ENCODE data around the gene ADCY5. TPM values are rescaled to one million over a fixed set of nuclear protein-coding genes. Genes with fewer than 3 reads are reported as not detected.

ADCY5 gene
- polyA plus RNA-seq, 3 donors = not detected

DNA sequence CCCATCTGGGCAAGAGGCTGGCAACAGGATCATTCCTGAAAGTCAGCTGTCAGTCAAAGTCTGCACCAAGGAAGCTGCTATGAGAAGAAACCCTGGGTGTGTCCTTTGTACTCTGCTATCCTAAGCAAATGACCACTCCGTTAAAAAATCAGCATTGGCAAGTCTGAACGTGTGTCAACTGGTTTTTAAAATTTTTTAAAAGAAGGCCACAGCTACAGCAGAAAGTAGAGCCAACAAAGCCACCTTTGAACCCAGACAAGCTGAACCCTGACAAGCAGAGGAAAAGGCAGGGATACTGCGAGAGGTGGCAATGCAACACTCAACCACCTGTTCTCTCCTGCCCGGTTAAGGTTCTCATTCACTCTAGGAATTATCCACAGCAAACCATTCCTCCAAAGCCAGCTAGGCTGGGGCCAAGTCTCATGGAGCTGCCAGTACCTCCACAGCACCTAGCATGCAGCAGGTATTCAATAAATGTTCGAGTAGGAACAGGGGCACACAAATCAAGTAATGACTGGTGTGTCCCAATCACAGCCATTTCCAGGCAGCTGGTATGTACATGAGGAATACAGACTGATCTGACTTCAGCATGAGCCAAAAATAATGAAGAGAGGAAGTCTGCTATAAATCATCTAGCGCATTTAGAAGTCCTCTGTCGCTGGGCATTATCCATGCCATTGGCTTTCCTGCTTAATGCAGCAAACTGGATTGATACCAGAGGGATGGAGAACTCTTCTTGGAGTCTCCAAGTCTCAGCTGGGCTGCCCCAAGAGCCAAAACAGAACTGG lies 76.0 kb downstream of the ADCY5 start:
- Histone ChIP-seq H3K27ac (ENCODE audit: low read depth in 1 of 2, low read length in 2 of 2) (no peak overlapping the region), H3K27me3 (ENCODE audit: control insufficient read depth in 2 of 2, insufficient read depth in 2 of 2, low read length in 2 of 2) (no peaks in the 10 kb centered on the region), H3K79me2 (ENCODE audit: insufficient read depth, low read length) (no peaks in the 10 kb centered on the region), H3K9me3 (replicated peaks in 1 of 2; ENCODE audit: control insufficient read depth in 1 of 2, insufficient read depth in 1 of 2, low read length in 2 of 2) (peaks cover 0 to 10% of the 10 kb centered on the region in 2 donors), H4K20me1 (ENCODE audit: insufficient read depth, low read length) (no peaks in the 10 kb centered on the region), H3K36me3 (replicated peaks in 1 of 2; ENCODE audit: control insufficient read depth in 1 of 2, insufficient read depth in 2 of 2, low read length in 2 of 2) (no peaks in the 10 kb centered on the region), H2AFZ (ENCODE audit: insufficient read depth, low read depth, low read length, poor library complexity, severe bottlenecking) (no peak overlapping the region), H3K9ac (ENCODE audit: insufficient read depth, low read length, poor library complexity, severe bottlenecking) (no peak overlapping the region), H3K4me3 (replicated peaks in 1 of 3; ENCODE audit: low read depth in 2 of 3, low read length in 3 of 3) (no peak overlapping the region), H3K4me2 (replicated peaks; ENCODE audit: extremely low read depth, low read length, poor library complexity, severe bottlenecking) (no peak overlapping the region), H3K4me1 (ENCODE audit: control insufficient read depth in 1 of 2, insufficient read depth in 2 of 2, low read length in 2 of 2) (no peaks in the 10 kb centered on the region)
- WGBS (ENCODE audit: insufficient coverage) = 74% methylated on average over 4 of the region's 7 CpGs
- H3K27me3 Mint-ChIP-seq (ENCODE audit: low read depth in 3 of 3) = peaks cover 2 to 10% (median 8%) of the 10 kb centered on the region in 3 donors
- TF ChIP-seq, protein P1, sequence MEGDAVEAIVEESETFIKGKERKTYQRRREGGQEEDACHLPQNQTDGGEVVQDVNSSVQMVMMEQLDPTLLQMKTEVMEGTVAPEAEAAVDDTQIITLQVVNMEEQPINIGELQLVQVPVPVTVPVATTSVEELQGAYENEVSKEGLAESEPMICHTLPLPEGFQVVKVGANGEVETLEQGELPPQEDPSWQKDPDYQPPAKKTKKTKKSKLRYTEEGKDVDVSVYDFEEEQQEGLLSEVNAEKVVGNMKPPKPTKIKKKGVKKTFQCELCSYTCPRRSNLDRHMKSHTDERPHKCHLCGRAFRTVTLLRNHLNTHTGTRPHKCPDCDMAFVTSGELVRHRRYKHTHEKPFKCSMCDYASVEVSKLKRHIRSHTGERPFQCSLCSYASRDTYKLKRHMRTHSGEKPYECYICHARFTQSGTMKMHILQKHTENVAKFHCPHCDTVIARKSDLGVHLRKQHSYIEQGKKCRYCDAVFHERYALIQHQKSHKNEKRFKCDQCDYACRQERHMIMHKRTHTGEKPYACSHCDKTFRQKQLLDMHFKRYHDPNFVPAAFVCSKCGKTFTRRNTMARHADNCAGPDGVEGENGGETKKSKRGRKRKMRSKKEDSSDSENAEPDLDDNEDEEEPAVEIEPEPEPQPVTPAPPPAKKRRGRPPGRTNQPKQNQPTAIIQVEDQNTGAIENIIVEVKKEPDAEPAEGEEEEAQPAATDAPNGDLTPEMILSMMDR (IDR thresholded peaks at IDR 0.05) = no peak
- H3K36me3 Mint-ChIP-seq = no peaks in the 10 kb centered on the region
- intact Hi-C loops (cut with micrococcal nuclease) = no loop called here
- no peak overlapping the region for H3K4me3 Mint-ChIP-seq
- peaks cover 0 to 9% (median 6%) of the 10 kb centered on the region in 7 donors for H3K9me3 Mint-ChIP-seq
- H3K4me1 Mint-ChIP-seq = no peaks in the 10 kb centered on the region
- DNase-seq = no peak
- H3K27ac Mint-ChIP-seq = no peak overlapping the region

DNA sequence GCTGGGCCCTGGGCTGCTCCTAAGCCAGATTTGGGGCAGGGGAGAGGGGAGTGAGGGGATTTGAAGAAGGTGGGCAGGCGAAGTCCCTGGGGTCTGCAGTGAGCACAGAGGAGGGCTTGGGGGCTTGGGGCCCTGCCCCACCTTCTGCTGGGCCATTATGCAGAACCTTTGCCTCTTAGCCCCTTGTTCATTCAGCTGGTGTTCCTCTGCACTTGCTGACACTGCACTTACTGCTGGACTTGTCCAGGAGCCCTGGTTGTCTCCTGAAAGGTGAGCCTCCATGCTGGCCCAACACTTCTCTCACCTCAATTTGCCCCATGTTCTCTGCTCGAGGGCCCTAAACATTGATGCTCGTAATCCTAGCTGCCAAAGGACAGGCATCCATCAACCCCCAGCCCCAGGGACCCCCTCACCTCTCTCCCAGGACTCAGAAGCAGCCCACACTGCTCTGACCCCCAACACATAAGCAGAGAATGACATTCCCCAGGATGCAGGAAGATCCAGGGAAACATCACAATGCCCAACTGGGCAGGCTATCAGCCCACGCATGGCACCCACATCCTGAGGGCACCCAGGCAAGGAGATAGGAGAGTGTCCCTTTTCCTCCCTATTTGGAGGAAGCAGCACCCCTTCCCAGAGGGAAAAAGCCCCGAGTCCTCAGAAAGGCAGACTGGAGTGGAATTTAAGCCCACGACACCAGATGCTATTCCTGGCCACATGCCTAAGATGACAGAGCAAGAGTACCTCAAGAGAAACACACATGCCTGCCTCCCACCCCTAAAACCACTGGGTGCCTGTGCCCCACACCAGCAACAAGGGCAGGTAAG lies 76.8 kb downstream of the ADCY5 start:
- peaks cover 2 to 8% (median 5%) of the 10 kb centered on the region in 3 donors for H3K27me3 Mint-ChIP-seq (ENCODE audit: low read depth in 3 of 3)

More for the DNA sequence above, 76.8 kb downstream of the ADCY5 start:
- TF ChIP-seq, protein P1 (IDR thresholded peaks at IDR 0.05) = no peak
- intact Hi-C loops (cut with micrococcal nuclease) = no loop called here
- Mint-ChIP-seq H3K4me3 (no peak overlapping the region), H3K36me3 (no peaks in the 10 kb centered on the region), H3K9me3 (peaks cover 0 to 11% (median 7%) of the 10 kb centered on the region in 7 donors), H3K4me1 (no peaks in the 10 kb centered on the region), H3K27ac (no peak overlapping the region)
- peaks cover 0 to 12% of the 10 kb centered on the region in 2 donors for H3K9me3 ChIP-seq (replicated peaks in 1 of 2; ENCODE audit: control insufficient read depth in 1 of 2, insufficient read depth in 1 of 2, low read length in 2 of 2)
- H2AFZ ChIP-seq (ENCODE audit: insufficient read depth, low read depth, low read length, poor library complexity, severe bottlenecking) = no peak overlapping the region
- no peaks in the 10 kb centered on the region for H3K4me1 ChIP-seq (ENCODE audit: control insufficient read depth in 1 of 2, insufficient read depth in 2 of 2, low read length in 2 of 2)
- no peaks in the 10 kb centered on the region for H4K20me1 ChIP-seq (ENCODE audit: insufficient read depth, low read length)
- H3K4me3 ChIP-seq (replicated peaks in 1 of 3; ENCODE audit: low read depth in 2 of 3, low read length in 3 of 3) = no peak overlapping the region
- H3K36me3 ChIP-seq (replicated peaks in 1 of 2; ENCODE audit: control insufficient read depth in 1 of 2, insufficient read depth in 2 of 2, low read length in 2 of 2) = no peaks in the 10 kb centered on the region
- 68% methylated on average over 3 of the region's 6 CpGs for WGBS (ENCODE audit: insufficient coverage)
- no peaks in the 10 kb centered on the region for H3K27me3 ChIP-seq (ENCODE audit: control insufficient read depth in 2 of 2, insufficient read depth in 2 of 2, low read length in 2 of 2)
- H3K27ac ChIP-seq (ENCODE audit: low read depth in 1 of 2, low read length in 2 of 2) = no peak overlapping the region
- no peak overlapping the region for H3K4me2 ChIP-seq (replicated peaks; ENCODE audit: extremely low read depth, low read length, poor library complexity, severe bottlenecking)
- H3K79me2 ChIP-seq (ENCODE audit: insufficient read depth, low read length) = no peaks in the 10 kb centered on the region
- no peak for DNase-seq
- no peak overlapping the region for H3K9ac ChIP-seq (ENCODE audit: insufficient read depth, low read length, poor library complexity, severe bottlenecking)

All from CD14-positive monocyte (primary cell).